ENCODE results near the gene ADGRL1.

ADGRL1 gene

DNA sequence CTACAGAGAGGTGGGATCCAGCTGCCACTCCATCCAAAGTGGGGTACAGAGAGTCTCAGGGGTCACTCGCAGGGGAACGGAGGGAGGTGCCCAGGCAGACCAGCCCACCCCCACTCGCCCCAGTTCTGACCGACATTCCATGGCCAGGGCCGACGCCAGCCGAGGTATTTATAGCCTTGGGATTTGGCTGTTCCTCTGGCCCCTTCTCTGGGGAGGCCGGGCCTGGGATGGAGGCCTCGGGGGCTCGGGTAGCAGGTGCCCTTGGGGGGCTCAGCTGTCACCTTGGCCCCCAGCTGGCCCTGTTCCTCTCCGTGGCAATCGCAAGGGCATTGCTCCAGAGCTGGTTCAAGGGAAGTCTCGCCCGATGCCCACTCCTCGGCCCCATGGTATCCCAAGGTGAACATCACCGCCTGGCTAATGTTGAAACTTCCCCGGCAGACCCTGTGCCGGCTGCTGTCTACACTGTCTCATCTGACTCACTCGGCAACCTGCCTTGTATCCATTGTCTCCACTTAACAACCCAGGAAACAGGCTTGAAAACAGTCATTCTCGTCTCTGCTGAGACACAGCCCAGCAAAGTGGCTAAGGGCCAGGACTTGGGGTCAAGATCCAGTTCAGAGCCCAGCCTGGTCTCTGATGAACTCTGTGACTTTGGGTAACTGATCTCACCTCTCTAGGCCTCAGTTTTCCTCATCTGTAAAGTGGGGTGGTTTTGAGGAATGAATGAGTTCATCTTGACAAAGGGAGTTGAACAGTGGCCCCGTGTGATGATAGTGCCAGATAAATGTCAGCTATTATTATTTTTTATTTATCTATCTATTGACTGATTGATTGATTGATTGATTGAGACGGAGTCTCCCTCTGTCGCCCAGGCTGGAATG lies 98.1 kb downstream of the ADGRL1 start:
- no peak for DNase-seq

DNA sequence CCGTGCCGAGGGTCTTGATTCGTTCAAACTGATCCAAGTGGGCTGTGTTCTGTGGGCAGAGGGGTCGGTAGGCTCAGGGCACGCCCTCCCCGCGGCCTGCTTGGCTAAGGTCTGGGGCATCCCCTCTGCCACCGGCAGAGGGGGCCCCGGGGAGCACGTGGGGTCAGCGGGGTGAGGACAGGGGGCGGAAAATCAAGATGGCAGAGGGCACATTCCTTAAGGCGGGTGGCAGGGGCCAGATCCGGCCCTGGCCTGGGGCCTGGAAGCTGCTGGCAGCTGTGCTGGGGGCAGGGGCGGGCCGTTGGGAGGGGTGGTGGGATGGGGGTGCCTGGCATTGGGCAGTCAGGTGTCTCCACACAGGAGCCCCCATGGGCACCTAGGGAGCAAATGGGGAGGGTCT lies 99.1 kb downstream of the ADGRL1 start:
- DNase-seq = no peak

DNA sequence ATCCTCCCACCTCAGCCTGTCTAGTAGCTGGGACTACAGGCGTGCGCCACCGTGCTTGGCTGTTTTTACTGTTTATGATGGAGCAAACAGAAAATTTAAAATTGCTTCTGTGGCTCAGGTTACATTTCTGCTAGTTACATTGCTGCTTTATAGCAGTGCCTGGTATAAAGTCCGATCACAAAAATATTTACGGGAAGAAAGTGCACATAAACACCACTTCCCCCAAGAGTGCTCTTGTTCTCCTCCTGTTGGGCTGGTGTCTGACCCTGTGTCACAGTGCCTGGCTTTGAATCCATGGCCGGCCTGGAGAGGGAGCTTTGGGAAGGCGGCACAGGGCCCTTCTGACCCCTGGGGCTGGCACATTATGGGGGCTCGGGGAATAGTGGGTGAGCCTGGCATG lies 100.3 kb downstream of the ADGRL1 start:
- DNase-seq = no peak

DNA sequence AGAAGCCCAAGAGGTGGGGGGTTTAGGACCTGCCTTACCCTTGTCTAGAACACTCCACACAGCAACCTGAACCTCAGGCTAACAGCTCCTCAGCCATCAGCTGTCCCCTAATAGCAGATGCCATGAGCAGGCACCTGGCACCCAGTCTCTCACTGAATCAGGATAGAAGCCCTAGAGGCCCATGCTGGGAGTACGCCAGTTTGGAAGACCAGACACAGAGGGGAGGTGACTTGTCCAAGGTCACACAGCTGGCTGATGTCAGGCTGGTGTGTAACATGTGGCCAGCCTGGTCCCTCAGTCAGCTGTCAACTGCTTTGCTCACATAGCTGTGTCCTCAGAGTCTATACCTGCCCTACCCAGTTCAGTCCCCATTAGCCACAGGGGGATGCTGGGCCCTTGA lies 102.7 kb downstream of the ADGRL1 start:
- no peak for DNase-seq

DNA sequence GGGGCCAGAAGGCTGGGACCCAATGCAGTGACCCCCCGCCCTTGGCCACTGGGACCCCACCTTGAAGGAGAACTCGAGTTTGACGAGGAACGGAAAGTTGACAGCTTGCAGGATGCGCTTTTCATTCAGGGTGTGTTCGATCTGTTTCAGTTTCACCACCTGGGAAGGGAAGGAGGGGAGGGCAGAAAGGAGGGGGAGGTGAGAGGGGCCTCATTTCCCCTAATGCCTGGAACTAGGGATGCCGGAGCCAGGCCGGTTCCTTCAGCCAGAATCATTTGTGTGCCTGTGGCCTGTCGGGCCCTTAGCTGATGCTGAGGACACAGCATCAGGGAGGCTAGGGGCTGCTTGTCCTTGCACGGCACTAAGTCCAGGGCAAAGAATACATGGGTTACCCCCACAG lies 103.2 kb downstream of the ADGRL1 start:
- no peak for DNase-seq

DNA sequence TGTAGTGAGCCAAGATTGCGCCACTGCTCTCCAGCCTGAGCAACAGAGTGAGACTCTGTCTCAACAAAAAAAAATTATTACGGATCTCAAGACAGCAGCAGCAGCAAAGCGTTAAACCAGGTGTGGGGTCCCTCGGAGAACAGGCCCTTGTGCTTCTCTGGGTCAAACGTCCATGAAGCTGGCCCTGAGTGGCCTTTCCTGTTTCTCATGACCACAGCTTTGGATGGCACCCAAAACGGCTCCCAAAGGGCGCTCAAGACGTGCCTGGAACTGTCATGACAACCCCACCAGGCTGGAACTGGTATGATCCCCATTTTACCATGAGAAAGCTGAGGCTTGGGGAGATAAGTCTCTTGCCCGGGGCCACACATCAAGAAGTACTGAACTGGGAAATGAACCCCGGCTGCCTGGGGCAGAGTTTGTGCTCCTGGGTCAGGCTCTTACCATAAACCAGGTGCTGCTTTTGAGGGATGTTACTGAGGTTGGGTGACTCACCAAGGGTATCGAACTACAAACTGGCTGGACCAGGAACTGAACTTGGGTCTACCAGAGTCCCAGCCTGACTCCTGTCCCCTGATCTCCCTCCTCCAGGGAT lies 103.8 kb downstream of the ADGRL1 start:
- DNase-seq = no peak

DNA sequence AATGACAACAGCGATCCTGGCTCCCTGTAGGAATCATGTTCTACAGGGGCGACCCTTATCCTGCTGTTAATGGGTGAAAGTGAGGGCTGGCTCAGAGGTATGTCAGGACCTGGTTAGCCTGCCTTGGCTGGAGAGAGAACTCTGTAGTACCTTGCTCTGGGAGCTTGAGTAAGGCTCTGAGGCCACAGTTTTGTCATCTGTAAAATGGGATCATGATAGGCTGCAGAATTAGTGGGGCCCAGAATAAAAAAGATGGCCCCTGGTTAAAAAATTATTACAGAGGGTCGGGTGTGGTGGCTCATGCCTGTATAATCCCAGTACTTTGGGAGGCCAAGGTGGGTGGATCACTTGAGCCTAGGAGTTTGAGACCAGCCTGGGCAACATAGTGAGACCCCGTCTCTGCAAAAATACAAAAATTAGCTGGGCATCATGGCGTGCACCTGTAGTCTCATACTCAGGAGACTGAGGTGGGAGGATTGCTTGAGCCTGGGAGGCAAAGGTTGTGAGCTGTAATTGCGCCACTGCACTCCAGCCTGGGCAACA lies 104.9 kb downstream of the ADGRL1 start:
- DNase-seq = no peak

All from CD4-positive, alpha-beta T cell treated with Interleukin-21 for 1 hour (primary cell).